SKM-1 treated with dmso at 0.1 percent for 144 hours (cell line): Measurements from ENCODE around the gene AHCY.
"Not testable (repeated sequence)": the region's sequence is repeated elsewhere in the genome, so short reads cannot be mapped to it uniquely, and the experiment has no call there.

Experiments used
- DNase-seq: peaks from one replicate; lab custom pipeline; 2025; ENCODE audit not compliant: unreplicated experiment; lab: John Stamatoyannopoulos, UW

AHCY gene

GRCh38 chr20:34299556-34300255, 3.4 kb downstream of the AHCY start:
- no peak for DNase-seq

DNA sequence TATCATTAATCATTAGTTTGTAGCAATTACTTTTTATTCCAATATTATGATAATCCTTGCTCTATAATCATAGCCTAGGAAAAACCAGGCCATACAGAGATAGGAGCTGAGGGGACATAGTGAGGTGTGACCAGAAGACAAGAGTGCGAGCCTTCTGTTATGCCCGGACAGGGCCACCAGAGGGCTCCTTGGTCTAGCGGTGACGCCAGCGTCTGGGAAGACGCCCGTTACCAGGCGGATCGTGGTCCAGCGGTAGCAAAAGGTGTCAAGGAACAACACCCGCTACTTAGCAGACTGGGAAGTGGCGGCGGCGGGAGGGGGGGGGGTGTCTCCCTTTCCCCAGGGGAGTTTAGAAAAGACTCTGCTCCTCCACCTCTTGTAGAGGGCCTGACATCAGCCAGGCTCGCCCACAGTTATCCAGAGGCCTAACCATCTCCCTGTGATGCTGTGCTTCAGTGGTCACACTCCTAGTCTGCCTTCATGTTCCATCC, 4.8 kb downstream of the AHCY start:
- DNase-seq: not testable (repeated sequence)

- DNase-seq: no peak
These were observed 6.7 kb downstream of the AHCY start for GRCh38 chr20:34296468-34296867.

- DNase-seq: no peak
These were observed 7.9 kb downstream of the AHCY start for GRCh38 chr20:34295284-34295683.

GRCh38 chr20:34294563-34294962, 8.6 kb downstream of the AHCY start:
- DNase-seq: no peak

DNA sequence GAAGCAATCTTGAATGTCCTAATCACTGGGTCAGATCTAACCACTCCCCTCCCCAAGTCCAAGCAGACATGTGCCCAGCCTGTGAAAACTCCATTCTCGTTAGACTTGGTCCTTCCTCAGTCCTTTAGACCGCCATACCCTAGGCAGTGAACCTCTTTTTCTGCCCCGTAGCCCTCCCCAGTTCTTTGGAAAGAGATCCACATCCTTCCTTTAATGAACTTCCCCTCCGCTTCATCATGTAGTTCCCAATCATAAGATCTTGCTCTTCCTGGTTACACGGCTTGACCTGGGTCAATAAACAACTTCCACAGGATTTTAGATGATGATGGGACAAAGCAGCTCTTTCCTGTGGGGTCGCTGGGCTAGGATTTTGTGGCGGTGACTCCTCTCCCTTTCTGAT, 9.6 kb downstream of the AHCY start:
- no peak for DNase-seq

GRCh38 chr20:34293119-34293518, 10.0 kb downstream of the AHCY start:
- no peak for DNase-seq

DNA sequence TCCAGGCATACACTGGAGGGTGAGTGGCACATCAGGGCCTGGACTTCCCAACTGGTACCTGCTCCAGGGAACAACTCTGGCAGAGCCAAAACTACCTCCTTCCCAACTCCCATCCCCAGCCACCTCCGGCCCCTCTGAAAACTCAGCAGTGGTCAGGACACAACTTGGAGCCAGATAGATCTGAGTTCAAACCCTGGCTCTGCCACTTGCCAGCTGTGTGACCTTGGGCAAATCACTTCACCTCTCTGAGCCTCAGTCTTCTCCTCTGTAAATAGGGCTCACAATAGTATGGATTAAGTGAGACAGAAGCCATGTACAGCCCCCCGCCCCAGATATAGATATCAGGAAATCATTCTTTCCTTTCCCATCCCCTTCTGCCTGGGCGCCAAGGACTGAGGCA, 10.7 kb downstream of the AHCY start:
- DNase-seq: no peak

- no peak for DNase-seq
These were observed 12.7 kb downstream of the AHCY start for GRCh38 chr20:34290471-34290870.

DNA sequence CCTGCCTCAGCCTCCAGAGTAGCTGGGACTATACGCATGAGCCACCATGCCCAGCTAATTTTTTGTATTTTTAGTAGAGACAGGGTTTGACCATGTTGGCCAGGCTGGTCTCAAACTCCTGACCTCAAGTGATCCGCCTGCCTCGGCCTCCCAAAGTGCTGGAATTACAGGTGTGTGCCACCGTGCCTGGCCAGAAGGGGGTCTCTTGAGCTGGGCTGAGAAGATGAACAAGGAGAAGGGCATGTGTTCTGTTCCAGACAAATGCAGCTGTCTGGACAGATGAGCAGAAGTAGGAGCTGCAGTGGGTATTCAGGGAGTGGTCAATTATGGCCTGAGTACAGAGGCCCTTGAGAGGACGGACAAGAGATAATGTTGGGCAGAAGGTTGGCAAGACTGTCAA, 15.7 kb downstream of the AHCY start:
- DNase-seq: not testable (repeated sequence)

- no peak for DNase-seq
These were observed 17.7 kb downstream of the AHCY start for GRCh38 chr20:34285450-34285849.

- no peak for DNase-seq
These were observed 19.3 kb downstream of the AHCY start for GRCh38 chr20:34283844-34284243.

DNA sequence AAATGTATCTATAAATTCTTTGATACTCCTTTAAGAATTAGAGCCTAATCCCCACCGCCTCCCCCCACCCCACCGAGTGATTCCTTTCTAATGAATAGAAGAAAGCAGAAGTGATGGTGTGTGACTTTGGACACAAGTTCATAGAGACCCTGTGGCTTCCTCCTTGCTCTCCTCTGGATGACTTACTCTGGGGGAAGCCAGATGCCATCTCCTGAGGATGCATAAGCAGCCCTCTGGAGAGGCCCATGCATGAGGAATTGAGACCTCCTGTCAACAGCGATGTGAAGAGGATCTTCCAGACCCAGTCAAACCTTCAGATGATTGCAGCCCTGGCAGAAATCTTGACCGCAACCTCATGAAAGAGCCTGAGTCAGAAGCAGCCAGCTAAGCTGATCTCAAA, 21.1 kb downstream of the AHCY start:
- no peak for DNase-seq

DNA sequence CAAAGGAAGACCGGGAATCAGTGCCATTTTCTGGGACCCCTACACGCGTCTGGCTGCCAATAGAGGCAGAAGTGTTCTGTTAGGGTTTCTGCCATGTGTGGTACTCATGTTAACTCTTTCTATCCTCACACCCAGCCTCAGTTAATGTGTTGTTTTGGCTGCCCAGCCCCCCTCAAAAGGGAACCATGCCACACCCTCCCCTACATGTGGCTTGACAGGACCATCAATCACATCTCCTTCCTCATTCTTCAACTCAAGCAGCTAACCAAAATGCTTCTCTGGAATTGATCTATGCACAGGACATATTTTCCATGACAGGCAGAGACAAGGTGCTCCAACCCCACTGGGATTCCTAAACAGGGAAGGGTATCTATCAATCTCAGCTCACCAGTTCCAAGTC, 22.0 kb downstream of the AHCY start:
- no peak for DNase-seq

GRCh38 chr20:34274694-34275093, 28.5 kb downstream of the AHCY start:
- DNase-seq: no peak

DNA sequence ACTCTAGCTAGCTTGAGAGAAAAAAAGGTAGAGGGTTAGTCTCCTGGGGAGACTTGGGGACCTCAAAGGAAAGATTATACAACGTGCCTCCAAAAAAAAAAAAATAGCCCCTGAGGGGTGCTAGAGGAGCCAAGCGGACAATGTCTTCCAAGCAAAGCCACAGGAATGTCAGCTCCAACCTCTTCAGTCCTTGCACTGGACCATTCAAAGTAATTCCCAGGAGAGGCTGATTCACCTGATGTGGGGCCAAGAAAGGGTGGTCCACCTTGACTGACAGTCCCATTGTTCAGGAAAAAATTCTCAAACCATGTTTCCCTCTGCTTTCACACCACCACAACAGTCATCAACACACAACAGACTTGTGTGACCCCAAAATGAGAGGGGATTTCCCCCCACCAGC, 31.2 kb downstream of the AHCY start:
- DNase-seq: no peak

GRCh38 chr20:34269996-34270627, 33.0 kb downstream of the AHCY start:
- DNase-seq: no peak

- no peak for DNase-seq
These were observed 34.1 kb downstream of the AHCY start for GRCh38 chr20:34268851-34269636.

DNA sequence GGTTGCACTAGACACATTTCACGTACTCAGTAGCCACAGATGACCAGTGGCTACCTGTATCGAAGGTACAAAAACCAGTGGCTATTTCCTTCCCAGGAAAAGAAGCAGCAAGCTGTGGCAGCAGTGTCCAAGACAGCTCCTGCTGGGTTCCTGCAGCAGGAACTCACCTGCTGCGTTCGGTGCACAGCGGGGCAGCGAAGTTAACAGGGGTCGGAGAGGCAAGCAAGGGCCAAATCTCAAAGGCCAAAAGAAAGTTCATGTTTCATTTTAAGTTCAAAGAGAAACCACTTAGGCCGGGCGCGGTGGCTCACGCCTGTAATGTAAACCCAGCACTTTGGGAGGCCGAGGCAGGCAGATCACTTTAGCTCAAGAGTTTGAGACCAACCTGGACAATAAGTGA, 35.0 kb downstream of the AHCY start:
- DNase-seq: no peak

DNA sequence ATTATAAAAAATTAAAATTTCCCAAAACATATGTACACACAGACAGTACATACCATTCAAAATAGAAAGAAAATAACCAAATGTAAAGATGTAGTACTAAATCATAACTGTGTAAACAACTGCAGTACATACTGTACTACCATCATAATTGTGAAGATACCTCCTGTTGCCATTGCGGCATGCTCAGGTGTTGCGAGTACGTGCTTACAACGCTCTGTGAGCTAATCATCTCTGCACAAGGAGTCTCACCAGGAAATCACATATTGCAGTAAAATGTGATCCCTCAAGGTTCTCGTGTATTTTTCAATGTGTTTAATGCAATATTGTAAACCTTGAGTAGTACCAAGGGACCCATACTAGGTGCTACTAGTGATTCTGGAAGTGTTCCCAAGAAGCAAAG, 39.0 kb downstream of the AHCY start:
- DNase-seq: no peak

GRCh38 chr20:34263468-34263867, 39.7 kb downstream of the AHCY start:
- not testable (repeated sequence) for DNase-seq
